Ramos (cell line): Measurements from ENCODE around the gene HEMK1.

ENCODE experiments used
- in situ Hi-C: fragments of 300-500 bp; cut with MboI; formaldehyde crosslinking; loops from one replicate; pipeline ENCODE4 v1.14.3; 2022; ENCODE audit warnings: low sequenced_read_pairs; ENCODE audit not compliant: unreplicated experiment

The HEMK1 gene

DNA sequence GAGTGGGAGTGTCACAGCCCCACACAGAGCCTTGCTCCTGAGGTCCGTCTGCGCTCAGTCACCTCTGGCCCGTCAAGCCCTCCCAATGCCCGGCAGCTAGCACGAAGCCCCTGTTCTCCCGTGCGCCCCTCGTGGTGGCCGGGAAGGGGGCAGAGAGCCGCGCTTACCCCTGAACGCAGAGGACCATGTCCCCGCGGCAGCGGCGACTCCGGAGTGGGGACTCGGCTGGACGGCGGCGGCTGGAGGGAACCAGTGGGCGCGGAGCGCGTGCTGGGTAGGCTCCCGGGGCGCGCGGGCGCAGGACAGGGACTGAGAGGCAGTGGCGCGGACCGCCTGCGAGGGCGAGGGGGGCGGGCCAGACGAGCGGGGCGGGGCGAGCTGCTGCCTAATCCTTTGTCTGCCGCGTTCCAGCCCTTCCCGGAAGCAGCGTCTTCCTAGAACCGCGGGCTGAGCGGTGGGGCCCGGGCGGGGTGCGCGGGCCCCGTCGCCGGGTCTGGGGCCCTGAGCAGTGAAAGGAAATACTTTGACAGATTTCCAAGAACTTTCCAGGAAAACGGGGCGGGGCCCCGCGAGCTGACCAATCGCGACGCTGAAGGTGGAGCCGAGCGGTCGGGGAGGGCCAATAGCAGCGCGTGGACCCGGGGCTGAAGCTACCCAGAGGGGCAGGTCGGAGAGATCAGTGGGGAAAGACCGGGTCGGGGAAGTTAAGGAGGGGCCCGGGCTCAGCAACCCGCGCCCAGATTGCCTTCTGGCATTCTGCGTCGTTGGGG is 42.3 kb downstream of the HEMK1 start, which contains the start of gene CISH:
Gene CISH, minus strand, starts transcription at position 311 of the 770 bp plus-strand sequence. Its CDS starts 124 bp downstream, at position 187.
- in situ Hi-C loops = no loop called here

DNA sequence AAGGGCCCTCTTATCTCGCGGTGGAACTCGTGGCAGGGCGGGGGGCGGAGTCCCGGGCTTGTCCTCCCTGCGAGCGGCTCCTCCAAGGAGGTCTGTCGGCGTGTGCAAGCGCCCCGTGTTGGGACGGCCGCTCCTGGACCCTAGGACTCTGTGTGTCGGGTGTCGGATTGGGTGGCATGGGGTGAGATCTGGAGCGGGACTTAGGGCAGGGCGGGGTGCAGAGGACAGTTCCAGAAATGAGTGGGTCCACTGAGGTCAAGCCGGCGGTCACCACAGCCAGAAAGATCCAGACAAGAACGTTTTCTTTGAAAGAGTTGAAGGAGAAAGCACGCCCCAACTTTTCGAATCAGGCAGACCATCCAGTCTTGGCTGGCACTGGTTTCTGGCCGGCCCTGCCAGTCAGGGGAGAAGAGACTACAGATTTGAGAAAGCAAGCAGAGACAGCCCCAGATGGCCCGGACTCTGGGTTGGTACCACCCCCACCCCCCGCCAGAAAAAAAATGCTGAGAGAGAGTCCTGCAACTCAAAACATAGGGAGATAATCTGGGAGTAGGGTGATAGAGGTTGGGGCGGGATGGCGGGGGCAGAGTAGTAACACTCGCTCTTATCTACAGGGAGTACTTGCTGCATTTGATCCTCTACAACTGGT is 43.0 kb downstream of the HEMK1 start:
- in situ Hi-C loops = no loop called here

DNA sequence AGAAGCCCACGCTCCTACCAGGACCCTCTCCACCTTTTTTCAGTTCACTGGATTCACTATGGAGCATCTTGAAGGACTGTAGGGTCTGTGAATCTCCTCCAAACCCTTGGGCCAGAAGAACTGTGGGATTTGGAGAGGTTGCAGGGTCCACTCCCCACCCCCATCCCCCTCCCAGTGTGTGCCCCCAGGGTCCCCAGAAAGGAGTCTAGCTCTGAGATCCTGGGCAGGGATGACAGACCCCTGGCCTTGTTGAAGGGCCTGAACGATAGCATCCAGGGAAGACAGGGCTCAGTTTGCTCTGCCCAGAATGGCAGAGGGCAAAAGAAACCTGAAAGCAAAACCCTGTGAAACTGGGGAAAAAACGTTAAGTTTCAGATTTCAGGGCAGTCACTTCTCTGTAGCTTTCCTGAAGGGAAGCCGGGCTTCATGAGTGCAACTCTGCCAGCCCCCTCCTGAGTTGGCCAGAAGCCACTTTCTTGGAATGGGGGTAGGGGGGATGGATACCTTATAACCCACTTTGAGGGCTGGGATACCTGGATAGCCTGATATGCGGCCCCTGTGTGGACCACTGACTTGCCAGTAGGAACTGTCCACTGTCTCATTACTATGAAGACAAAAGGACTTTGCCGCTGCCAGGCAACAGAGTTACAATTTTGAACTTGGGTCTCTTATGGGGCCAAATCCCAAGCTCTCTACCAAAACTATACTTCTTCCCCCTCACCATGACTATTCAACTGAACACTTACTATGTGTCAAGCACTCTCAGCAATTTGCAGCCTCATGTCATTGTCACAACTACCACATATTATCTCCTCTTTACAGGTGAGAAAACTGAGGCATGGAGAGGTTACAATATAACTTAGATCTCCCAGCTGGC is 43.9 kb downstream of the HEMK1 start:
- in situ Hi-C loops = no loop called here

DNA sequence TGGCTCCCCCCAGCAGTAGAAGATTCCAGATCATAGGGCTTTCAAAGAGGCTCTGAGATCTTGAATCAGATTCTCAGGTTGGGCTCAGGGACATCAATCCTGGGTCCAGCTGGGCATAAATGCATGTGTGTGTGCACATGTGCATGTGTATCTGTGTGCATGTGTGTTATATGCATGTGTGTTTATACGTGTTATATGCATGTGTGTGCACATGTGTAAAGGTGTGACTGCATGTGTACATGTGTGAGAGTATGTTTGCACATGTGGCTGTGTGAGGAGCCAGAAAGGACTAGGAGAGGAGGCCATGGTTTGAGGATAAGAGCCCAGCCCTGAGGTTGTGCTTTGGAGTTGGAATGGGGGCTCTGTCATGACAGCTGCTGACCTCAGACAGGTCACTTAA is 45.9 kb downstream of the HEMK1 start:
- in situ Hi-C loops = loop anchor here (5.0 kb wide), 1 partner anchor 762 kb away; no protein-coding TSS in a partner anchor

DNA sequence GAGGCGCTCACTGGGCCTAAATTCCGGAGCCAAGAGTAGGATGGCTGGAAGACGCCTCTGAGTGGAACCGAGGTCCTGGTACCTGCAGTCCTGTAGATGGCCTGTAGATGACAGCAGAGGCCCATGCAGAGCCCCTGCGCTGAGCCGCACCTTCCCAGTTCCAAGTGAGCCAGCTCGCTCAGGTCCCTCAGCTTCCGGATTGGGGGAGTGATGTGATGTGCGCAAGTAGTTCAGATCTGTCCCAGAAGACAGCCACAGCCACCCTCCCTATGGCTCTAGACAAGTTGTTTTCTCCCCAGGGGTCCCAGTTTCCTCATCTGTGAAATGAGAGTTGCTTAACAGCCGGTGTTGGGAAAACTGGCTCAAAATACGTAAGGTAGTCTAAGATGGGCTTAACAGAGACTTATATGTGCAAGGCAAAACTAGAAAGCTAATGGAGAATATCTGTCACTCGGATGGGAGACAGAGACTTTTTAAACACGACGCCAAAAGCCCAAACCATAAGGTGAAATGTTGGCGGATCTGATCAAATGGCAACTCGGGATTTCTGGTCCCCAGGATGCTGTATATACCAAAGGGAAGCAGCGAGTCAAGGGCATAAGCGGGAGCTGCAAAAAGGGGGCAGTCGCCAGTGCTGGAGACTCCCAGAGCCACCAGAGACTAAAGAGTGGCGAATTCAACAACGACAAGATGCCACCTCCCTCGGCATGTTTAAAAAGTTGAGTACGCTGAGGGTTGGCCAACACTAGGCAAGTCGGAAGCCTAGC is 46.9 kb downstream of the HEMK1 start:
- in situ Hi-C loops = loop anchor here (5.0 kb wide), 1 partner anchor 761 kb away; no protein-coding TSS in a partner anchor

DNA sequence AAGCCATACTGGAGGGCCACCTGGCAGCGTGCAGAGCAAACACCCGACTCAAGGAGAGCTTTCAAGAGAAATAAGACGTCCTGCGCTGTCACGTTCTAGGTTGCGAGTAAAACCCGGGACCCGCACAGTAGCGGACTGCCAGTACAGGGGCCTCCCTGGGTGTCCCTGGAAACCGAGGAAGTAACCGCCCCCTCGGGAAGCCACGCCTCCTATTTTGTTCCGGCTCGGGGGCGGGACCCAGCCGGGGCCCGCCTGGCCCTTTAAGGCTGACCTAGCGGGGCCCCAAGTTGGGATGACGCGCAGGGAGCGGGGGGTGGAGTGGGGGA is 47.4 kb downstream of the HEMK1 start:
- in situ Hi-C loops = loop anchor here (5.0 kb wide), 1 partner anchor 761 kb away; no protein-coding TSS in a partner anchor

DNA sequence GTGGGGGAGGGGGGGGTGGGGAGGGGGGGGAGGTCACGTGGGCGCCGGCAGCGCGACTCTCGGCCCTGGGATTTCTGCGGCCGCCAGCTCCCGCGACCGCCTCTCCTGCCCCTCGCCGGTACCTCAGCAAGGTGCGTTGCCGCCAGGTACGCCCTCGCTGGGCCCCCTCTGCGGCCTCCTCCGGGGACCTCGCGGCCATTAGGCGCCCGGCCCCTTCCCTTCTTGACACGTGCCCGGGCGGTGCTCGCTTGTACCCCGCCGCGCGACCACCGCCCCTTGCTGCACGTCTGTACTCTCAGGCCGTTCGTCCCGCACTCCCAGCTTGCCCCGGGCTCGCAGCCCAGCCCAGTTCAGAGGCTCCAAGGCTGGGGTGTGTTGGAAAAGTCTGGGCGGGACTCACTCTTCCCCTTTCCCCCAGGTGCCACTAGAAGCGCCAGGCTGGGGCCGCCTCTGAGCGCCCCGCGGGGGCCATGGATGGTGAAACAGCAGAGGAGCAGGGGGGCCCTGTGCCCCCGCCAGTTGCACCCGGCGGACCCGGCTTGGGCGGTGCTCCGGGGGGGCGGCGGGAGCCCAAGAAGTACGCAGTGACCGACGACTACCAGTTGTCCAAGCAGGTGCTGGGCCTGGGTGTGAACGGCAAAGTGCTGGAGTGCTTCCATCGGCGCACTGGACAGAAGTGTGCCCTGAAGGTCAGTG is 47.9 kb downstream of the HEMK1 start, which contains the start of gene MAPKAPK3:
Gene MAPKAPK3, plus strand, starts transcription at position 56 of the 696 bp plus-strand sequence. Its CDS starts 415 bp downstream, at position 471.
- in situ Hi-C loops = loop anchor here (5.0 kb wide), 1 partner anchor 760 kb away; no protein-coding TSS in a partner anchor

DNA sequence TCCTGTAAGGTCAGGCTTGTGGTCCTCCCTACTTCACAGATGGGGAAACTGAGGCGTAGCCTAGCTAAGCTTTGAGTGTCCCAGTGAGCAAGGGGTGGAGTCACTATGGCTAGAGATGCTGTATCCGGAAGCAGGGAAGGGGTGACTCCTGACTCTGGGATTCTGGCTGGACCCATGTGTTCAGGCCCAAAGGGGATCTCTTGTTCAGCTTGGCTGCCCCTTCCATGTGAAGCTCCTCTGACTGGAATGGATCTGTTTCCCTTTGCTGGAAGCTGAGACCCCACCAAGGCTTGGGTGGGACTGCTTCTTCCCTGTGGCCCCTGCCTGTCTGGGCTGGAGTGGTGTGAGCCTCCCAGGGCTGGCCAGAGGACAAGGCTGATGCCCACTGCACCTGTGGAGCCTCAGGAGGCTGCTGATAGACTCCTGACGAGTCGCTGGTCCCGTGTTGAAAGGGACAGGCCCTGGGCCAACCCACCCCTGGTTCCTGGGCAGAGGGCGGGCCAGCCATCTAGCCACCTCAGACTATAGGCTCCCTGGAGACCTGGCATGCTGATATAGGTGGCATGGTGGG is 48.7 kb downstream of the HEMK1 start:
- in situ Hi-C loops = loop anchor here (5.0 kb wide), 1 partner anchor 759 kb away; no protein-coding TSS in a partner anchor

DNA sequence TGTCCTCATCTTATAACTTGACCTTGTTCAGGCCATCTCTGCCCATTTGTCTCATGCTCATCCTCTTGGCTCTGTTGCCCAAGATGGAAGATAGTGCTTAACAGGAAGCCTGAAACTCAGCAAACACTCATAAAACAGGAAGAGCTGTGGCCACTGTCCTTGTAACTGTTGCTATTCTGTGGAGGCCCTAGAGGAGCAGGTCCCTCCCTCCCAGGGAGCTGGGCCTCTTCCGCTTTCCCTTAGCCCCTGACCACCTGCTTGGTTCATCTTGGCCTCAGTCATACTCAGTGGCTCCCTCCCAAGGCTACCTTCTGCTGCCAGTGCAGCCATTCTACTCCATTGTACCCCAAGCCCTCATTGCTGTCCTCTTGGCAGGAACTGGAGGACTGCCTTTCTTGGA is 51.1 kb downstream of the HEMK1 start:
- in situ Hi-C loops = no loop called here

DNA sequence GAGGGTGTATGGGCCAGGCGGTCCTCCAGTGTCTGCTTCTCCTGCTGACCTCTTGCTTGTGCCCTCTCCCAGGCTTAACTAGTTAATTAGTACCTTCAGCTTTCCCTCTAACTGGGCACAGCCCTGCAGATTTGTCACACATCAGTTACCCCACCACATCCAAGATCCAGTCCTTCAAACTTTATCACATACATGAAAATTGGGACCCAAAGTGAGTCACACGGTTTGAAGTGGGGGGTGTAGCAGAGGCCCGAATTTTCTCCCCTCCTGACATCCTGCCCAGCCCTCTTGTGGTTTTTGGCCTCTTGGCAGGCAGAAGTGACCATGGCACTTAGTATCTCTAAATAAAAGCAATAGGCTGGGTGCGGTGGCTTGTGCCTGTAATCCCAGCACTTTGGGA is 51.5 kb downstream of the HEMK1 start:
- in situ Hi-C loops = no loop called here

DNA sequence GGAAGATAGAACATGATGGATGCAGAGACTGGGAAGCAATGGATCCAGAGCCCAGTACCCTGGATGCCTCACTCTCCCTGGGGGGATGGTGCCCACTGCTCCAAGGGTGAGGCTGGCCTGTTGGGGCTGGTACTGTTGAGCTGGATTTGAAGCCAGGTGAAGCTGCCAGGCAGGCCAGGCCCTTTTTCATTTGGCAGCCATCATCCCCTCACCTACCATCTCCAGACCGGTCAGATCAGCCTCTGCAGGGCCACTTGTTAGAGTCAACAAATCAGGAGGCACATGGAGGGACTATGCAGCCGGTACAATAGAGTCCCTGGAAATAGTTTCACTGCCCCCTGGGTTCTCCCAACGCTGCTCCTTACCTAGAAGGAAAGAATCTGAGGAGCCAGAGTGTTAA is 53.6 kb downstream of the HEMK1 start:
- in situ Hi-C loops = no loop called here

DNA sequence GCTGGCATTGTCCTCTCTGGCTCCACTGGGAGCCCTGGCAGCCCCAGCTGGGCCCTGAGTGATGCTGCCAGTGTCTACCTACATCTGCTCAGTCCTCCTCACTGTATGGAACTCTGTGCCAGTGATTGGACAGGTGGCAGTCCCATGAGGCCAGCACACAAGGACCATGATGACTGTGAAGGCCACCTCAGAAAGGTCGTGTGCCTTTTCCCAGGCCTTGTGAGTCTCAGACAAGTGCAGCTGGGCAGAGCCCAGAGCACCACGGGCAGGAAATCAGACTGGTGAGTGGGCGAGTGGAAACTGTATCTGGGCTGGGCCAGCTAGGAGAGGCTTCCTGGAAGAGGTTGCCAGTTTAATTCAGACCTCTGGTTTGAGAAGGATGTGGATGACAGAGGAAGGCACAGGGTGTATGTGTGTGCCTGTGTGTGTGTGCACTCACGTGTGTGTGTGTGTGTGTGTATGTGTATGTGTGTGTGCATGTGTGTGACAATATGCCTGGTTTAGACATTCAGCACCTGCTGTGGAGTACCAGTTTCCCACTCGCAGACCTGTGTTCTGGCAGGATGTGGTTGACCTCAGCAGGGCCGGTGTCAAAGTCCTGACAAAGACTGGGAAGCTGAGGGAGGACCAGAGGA is 54.6 kb downstream of the HEMK1 start:
- in situ Hi-C loops = no loop called here

DNA sequence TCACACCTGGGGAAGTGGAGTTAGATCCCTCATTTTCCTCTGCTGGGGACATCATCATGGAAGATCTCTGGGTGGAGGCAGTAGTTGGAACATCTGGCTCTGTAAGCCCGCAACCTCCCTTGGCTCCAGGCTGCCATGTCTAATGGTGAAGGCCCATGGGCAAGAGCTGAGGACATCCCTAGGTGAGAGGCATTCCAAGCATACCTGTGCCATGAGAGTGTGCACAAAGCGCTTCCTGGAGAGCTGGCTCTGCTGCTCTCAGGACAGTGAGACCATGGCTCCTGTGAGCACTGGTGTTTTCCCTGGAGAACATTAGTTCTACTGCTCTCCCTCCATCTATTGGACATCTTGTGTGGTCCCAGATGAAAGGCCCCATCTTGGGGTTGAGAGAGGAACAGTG is 55.3 kb downstream of the HEMK1 start:
- in situ Hi-C loops = no loop called here

DNA sequence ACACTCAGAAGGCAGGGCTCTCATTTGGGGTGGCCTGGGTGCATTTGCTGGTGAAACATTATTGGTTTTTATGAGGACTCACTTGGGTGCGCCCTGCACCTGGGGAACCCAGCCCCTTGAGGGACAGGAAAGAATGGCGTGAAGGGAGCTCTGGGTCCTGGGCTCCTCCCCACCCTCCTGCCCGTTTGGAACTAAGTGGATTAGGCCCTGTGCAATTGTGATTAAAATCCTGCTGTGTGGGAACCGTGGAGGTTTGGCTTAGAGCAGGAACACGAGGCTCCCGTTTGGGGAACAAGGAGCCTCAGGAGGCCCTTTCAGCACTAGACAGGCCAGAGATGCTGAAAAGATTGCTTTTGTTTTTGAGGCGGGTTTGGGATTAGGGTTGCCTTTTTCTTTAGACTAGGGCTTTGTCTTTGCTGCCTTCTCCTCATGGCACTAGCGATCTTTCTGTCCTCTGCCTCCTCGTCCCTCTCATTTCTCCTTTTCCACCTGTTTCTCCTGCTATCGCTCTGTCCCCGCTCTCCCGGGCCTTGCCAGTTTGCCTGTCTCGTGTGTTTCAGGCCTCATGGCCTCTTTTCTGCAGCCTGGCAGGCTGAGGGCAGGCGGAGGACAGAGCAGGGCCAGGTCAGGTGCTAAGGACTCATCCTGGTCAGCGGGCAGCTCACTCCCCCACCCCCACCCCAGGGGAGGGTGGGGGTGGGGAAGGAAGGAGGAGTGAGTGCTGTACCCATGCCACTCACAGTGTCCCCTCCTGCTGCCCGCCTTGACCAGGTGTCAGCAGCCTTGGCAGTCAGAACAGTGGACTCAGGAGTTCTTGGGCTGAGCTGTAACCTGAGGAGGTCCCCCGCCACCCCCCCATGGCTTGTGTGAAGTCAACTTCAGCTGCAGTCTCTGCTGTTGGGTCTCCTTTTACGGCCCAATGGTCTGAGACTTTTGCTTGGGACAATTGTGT is 56.2 kb downstream of the HEMK1 start:
- in situ Hi-C loops = no loop called here

DNA sequence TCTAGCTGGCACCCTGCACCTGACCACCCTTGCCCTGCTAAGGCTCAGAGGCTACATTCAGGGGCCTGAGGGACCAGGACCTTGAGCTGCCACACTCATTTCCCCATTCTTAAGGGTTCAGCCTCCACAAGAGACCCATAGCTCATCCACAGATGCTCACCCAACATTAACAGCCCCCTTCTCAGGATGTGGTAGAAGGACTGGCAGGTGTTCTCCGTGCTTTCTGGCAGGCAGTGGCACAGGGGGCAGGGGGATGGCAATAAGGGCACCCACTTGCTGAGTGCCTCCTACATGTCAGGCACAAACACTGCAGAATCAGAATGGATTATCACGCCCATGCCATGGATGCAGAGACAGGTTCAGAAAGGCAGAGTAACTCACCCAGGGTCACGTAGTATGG is 57.1 kb downstream of the HEMK1 start:
- in situ Hi-C loops = no loop called here

DNA sequence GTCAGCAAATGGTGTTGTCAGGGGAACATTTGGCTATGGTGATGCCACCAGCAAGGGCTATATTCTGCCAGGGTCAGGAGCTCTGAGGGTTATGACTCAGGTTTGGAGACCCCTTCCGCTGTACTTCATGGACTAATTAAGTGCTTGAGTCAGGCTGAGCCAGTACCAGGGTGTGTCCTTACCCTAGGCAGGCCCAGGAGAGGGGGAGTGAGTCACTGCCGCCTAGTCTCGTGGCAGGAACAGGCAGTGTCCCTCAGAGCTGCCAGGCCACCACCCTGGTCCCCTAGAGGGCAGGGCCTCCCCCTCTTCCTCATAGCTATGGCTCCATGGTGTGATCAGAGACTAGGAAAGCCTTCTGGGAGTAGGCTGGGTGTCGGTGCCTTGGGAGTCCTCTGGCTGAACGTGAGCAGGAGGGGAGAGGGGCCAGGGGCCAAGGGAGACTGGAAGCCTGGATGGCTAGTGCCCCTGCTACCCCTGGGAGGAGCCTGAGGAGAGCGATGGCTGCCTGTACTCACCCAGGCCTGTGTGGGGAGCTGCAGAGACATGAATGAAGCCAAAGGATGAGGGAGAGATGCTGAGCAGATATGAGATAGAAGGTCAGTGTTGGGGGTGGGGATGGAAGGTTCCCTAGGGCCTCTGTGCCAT is 58.2 kb downstream of the HEMK1 start:
- in situ Hi-C loops = no loop called here

DNA sequence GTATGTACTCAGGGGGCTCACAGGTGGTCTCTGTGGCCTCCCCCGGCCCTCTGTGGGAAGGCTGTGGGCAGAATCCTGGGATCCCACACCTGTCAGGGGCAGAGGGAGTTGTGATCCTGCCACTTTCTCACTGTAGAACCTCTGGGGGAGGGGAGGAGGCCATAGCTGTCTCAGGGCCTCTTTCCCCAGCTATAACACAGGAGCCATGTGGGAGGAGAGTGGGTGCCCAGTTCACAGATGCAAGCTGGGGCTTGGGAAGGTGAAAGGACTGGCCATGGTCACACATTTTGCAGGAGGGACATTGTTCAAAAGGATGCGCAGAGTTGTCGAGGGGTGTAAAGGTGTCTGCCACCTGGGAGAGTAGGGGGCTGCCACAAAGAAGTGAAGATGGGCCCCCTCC is 59.3 kb downstream of the HEMK1 start:
- in situ Hi-C loops = no loop called here
